ENCODE measurements around the gene KLHDC4.

Gene KLHDC4

DNA sequence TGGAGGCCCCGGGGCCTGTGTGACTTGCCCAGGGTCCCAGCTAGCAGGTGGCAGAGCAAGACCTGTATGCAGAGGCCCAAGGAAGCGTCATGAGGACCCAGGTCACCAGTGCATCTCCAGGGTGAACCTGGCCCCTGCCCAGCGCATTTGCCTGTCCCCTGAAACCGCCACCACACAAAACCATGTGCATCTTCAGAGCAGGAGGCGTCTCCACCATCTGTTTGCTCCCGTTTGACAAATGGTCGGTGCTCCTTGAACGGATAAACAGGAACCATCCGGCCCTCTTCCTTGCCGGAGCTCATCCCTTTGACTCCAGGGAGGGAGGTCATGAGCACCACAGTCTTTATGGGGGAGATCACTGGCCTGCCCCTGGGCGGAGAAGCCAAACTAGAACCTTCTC, 101.0 kb downstream of the KLHDC4 start:
- no peak for DNase-seq (ENCODE audit: low read depth in 1 of 2, low spot score in 1 of 2)

DNA sequence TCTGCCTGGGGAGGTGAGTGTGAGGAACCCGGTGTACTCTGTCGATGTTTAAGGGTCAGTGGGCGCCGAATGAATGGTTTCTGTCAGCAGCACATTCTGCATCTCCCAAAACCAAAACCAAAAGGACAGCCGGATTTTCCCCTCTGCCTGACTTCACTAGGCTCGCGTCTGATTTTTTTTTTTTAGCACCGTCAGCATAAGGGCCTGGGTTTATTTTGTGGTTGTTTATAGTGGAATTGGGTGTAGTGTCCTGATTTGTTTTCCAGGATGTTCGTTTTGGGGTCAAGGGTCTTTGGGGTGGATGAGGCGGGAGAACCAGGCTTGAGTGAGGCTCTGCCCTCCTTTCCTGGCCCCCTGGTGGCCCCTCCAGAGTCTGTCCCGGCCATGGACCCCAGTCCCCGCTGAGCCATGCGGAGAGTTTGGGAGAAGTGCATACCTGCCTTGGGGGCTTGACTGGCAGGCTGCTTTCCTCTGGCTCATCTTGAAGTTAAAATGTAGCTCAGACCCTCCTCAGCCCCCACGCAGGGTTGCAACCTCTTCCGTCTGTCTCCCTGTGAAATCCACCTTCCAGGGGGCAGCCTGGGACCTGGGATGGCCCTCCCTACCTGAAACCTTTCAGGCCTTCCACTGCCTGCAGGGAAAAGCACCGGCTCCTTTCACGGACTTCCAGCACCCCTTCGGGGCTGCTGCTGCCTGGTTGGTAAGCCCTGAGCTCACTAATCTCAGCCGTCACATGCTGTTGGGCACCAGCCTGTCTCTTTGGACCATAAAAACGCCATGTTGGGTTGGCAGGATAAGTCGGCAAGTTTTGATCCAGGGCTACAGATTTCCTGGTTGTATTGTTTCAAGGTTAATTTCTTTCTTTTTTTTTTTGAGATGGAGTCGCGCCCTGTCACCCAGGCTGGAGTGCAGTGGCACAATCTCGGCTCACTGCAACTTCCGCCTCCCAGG, 103.3 kb downstream of the KLHDC4 start:
- no peak for DNase-seq (ENCODE audit: low read depth in 1 of 2, low spot score in 1 of 2)

DNA sequence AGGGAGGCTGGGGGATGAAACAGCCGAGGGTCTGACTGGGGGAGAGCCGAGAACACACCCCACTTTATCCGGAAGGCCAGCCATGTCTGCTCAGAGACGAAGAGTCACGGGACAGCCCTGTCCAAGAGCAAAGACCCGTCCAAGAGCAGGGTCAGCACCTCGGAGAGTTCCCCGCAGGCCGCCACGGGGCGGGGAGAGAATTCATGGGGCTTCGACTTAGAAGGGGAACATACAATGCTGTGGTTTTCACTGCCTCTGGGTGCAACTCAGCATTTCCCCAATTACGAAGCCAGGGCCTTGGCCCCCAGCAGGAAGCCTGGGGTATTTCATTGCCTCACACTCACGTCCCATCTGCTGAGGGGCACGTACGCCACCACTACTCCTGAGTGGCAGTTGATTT, 104.2 kb downstream of the KLHDC4 start:
- no peak for DNase-seq (ENCODE audit: low read depth in 1 of 2, low spot score in 1 of 2)

DNA sequence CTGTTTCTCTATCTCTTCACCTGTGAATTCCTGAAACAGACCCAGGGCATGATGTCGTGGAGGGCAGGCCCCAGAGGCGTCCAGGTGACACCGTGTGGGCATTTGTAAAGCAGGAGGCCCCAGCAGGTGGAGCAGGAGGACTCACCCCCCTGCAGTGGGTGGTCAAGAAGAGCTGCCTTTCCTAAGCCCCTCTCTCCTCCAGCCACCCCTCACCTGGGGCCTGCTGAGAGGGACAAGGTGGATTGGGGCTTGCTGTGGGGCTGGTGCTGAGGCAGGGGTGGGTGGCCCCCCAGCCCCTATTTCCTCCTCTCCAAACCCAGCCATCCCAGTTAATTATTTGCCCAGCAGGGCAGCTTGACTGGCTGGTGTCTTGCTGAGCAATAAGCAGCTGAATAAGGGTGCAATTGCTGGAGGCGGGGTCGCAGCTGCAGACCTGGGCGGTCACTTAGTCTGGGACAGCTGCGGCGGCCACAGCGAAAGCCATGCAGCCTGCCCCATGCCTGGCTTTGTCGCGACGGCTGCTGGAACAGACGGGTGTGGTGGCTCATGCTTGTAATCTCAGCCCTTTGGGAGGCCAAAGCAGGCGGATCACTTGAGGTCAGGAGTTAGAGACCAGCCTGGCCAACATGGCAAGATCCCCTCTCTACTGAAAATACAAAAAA, 107.1 kb downstream of the KLHDC4 start:
- DNase-seq (ENCODE audit: low read depth in 1 of 2, low spot score in 1 of 2), result no peak

All from activated CD4-positive, alpha-beta T cell treated with anti-CD3 and anti-CD28 coated beads, Interleukin-2, amount 50 U/mL, for 24 hours (primary cell).